K562 (cell line): ENCODE data around the gene RER1. TPM values are rescaled to one million over a fixed set of nuclear protein-coding genes. Genes with fewer than 3 reads are reported as not detected.

ENCODE experiments used
- ATAC-seq: fragments of 200-7000 bp; cut with Tn5 transposase; 3 replicates; pipeline ENCODE4 v1.9.1; 2020; ENCODE audit warnings: moderate library complexity
- BruUV-seq: library from RNA; stranded (reverse); fragments of 400-500 nt; replicated peaks from 2 replicates; lab custom pipeline; 2021; lab: Mats Ljungman, UMichigan
- CTCF ChIA-PET: fragments of 300-600 bp; formaldehyde crosslinking; extraction: SDS; loops from one replicate; lab custom pipeline; 2021; ENCODE audit warnings: low intra/inter-chr PET ratio; lab: Yijun Ruan, JAX
- POLR2A ChIA-PET: fragments of 300-600, 350-650 bp; sonication (Branson Sonifier 250); formaldehyde crosslinking; extraction: SDS; loops from one replicate; lab custom pipeline; 2021; ENCODE audit warnings: antibody characterized with exemption, inconsistent platforms; lab: Yijun Ruan, JAX
- DNase-seq, 4 experiments: peaks; one replicate each; pipeline versions ENCODE4 v3.0.0 to v3.0.0-alpha.2; 2011 to 2018; ENCODE audit warnings: low spot score in 3 of 4, mixed read lengths in 3 of 4; ENCODE audit errors: extremely low read depth in 1 of 4
- FAIRE-seq: peaks from 2 replicates; lab custom pipeline; 2011; peaks lifted over from hg19 to GRCh38; lab: Jason Lieb, UNC
- H2AFZ ChIP-seq: 2 replicates; pipeline ENCODE4 v1.6.0; 2011; ENCODE audit warnings: low read depth, low read length, control low read depth, inconsistent platforms
- H3K27ac ChIP-seq: fragments of 200-600 bp; 3 replicates; pipeline ENCODE4 v1.8.0; 2011; ENCODE audit warnings: low read depth, mild to moderate bottlenecking, control low read depth, inconsistent platforms, low read length, moderate library complexity, mixed read lengths; ENCODE audit errors: extremely low read depth
- H3K27me3 ChIP-seq, 2 experiments: fragments of 300-600 bp in 1 of 2; 2 replicates in 1 of 2; 3 replicates in 1 of 2; pipeline versions ENCODE4 v1.6.0 to v1.8.0; 2011; ENCODE audit warnings: inconsistent platforms in 2 of 2, low read length in 2 of 2, mild to moderate bottlenecking in 1 of 2, mixed read lengths in 1 of 2, moderate library complexity in 1 of 2; ENCODE audit not compliant: control insufficient read depth in 2 of 2, insufficient read depth in 2 of 2
- H3K36me3 ChIP-seq: fragments of 300-600 bp; 3 replicates; pipeline ENCODE4 v1.8.0; 2011; ENCODE audit warnings: mild to moderate bottlenecking, low read length, inconsistent platforms; ENCODE audit not compliant: control insufficient read depth, insufficient read depth
- H3K4me1 ChIP-seq, 2 experiments: fragments of 200-600 bp in 1 of 2; replicated peaks in 1 of 2; 2 replicates in 1 of 2; 3 replicates in 1 of 2; pipeline versions ENCODE4 v1.5.1 to v1.8.0; 2011; ENCODE audit warnings: inconsistent platforms in 2 of 2, low read length in 2 of 2, mild to moderate bottlenecking in 1 of 2, mixed read lengths in 1 of 2, moderate library complexity in 1 of 2; ENCODE audit not compliant: control insufficient read depth in 2 of 2, insufficient read depth in 2 of 2
- H3K4me2 ChIP-seq: 2 replicates; pipeline ENCODE4 v1.6.1; 2011; ENCODE audit warnings: low read length, control low read depth, inconsistent platforms, mixed read lengths; ENCODE audit not compliant: insufficient read depth
- H3K4me3 ChIP-seq: fragments of 200-600 bp; sonication (generic), shearing (Covaris generic); 2 replicates; pipeline ENCODE4 v1.5.1; 2016; ENCODE audit warnings: control low read depth, inconsistent platforms
- H3K79me2 ChIP-seq: fragments of 200-600 bp; 3 replicates; pipeline ENCODE4 v1.8.0; 2011; ENCODE audit warnings: low read length, inconsistent platforms; ENCODE audit not compliant: control insufficient read depth, insufficient read depth
- H3K9ac ChIP-seq, 2 experiments: 2 replicates each; pipeline versions ENCODE4 v1.6.0 to v1.6.1; 2011; ENCODE audit warnings: low read depth in 2 of 2, low read length in 2 of 2, control low read depth in 1 of 2, inconsistent platforms in 1 of 2, mild to moderate bottlenecking in 1 of 2, mixed read lengths in 1 of 2; ENCODE audit not compliant: insufficient read depth in 1 of 2
- H3K9me1 ChIP-seq: one replicate; pipeline ENCODE4 v1.6.0; 2011; ENCODE audit warnings: inconsistent platforms, mild to moderate bottlenecking, low read length, moderate library complexity; ENCODE audit not compliant: control insufficient read depth, insufficient read depth
- H3K9me3 ChIP-seq: replicated peaks from 2 replicates; pipeline ENCODE4 v1.5.1; 2011; ENCODE audit warnings: low read depth, low read length, inconsistent platforms; ENCODE audit not compliant: control insufficient read depth, insufficient read depth
- H4K20me1 ChIP-seq: replicated peaks from 2 replicates; pipeline ENCODE4 v1.6.1; 2011; ENCODE audit warnings: low read length, inconsistent platforms, mixed read lengths; ENCODE audit not compliant: control insufficient read depth, insufficient read depth
- EP400 ChIP-seq: fragments of 450-650 bp; IDR thresholded peaks from 2 replicates; pipeline ENCODE4 v1.6.1; 2017; ENCODE audit warnings: antibody characterized with exemption, mild to moderate bottlenecking, moderate library complexity
- JUND ChIP-seq, 2 experiments: IDR thresholded peaks; 2 replicates in 1 of 2; 3 replicates in 1 of 2; pipeline ENCODE4 v1.6.1; 2011; ENCODE audit warnings: borderline replicate concordance in 2 of 2, low read depth in 2 of 2, low read length in 2 of 2, improper control_type of control experiment in 1 of 2, missing biosample characterization in 1 of 2, missing genetic modification characterization in 1 of 2, missing genetic modification reagents in 1 of 2
- PPARD ChIP-seq: fragments of 250-450 bp; sonication (Bioruptor Pico); IDR thresholded peaks from 2 replicates; pipeline ENCODE4 v1.8.0; 2022; ENCODE audit warnings: inconsistent platforms, mild to moderate bottlenecking, moderate library complexity
- WGBS: fragments of 100-300 bp; shearing (Covaris generic); methylation state at CpG from one replicate; pipeline ENCODE4 v1.1.6; 2016; ENCODE audit warnings: low coverage, mixed read lengths; ENCODE audit not compliant: insufficient coverage; ENCODE audit errors: missing lambda C conversion rate; 5-methylcytosine and 5-hydroxymethylcytosine counted together
- in situ Hi-C: fragments of 300-500 bp; cut with MboI; formaldehyde crosslinking; loops from 4 replicates; pipeline ENCODE4 v1.15.0; 2018; ENCODE audit warnings: inconsistent platforms, mixed read lengths
- intact Hi-C: fragments of 100-400 bp; cut with micrococcal nuclease; formaldehyde crosslinking; loops from 2 replicates; pipeline ENCODE4 v1.14.2; 2022
- polyA plus RNA-seq, 8 experiments: library from polyadenylated mRNA; depleted of rRNA in 4 of 8; stranded (reverse) in 5 of 8; unstranded in 3 of 8; fragments of >200 nt; fragmentation: Nextera tagmentation in 2 of 8; fragmentation: Illumina TruSeq in 1 of 8; extraction: Ambion mirVana in 2 of 8; extraction: Trizol in 1 of 8; gene quantifications; 2 replicates each; pipeline versions ENCODE4 v1.2.1 to v1.2.3, GENCODE V29; 2011 to 2014; ENCODE audit warnings: inconsistent platforms in 1 of 8, missing spikeins in 1 of 8
- total RNA-seq, 7 experiments: library from RNA; depleted of rRNA in 6 of 7; stranded (reverse); fragments of >200 nt in 6 of 7; fragmentation: Illumina TruSeq in 2 of 7; extraction: Trizol in 2 of 7; gene quantifications; 2 replicates each; pipeline versions ENCODE4 v1.2.1 to v1.2.3, GENCODE V29; 2011 to 2021; ENCODE audit warnings: low replicate concordance in 1 of 7
- TF ChIP-seq, protein P1 (sequence below): fragments of 450-650 bp; IDR thresholded peaks from 2 replicates; pipeline ENCODE4 v1.6.1; 2018; ENCODE audit not compliant: partially characterized antibody

RER1 gene
- total and polyA plus RNA-seq, 9 of the 15 experiments (the other 6 are each of a cell fraction or from before 2014, with no cell fraction given), result 19.6 to 354 (median 183) TPM

DNA sequence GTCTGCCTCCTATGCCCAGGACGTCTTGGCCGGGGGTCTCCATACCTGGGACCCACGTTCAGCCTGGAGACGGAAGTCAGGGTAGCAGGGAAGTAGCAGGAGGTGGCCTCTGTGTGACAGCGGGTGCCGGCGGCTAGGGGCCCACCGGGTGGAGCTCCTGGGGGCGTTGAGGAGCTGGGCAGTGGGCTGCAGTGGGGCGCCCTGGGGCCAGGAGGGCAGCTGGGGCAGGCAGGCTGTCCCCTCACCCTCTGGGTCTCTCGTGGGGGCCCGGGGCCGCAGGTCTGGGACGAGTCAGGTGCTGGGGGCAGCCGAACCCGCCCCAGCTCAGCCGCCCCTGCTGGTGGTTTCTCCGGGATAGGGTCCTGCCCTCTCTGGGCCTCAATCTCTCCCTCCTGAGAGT lies 35.4 kb downstream of the RER1 start:
- DNase-seq, result no peak
- Histone ChIP-seq H3K27ac (no peak overlapping the region), H3K4me1 (peaks cover 0 to 24% of the 10 kb centered on the region in 2 experiments; a peak in 2 of 5 replicates), H3K9me1 (no peaks in the 10 kb centered on the region), H3K79me2 (no peaks in the 10 kb centered on the region), H4K20me1 (no peaks in the 10 kb centered on the region), H3K4me2 (no peak overlapping the region), H3K27me3 (peaks cover 30 to 69% of the 10 kb centered on the region in 2 experiments; a peak in 4 of 5 replicates), H3K4me3 (no peak overlapping the region), H3K9me3 (0 out of 2 replicates have a peak, but pooled peaks cover 5% of the 10 kb centered on the region), H3K9ac (no peak overlapping the region), H3K36me3 (no peaks in the 10 kb centered on the region), H2AFZ (no peak overlapping the region)
- ChIA-PET CTCF (no interaction called here), POLR2A (no interaction called here)
- no peak for TF ChIP-seq JUND (IDR thresholded peaks at IDR 0.05; ENCODE audit: borderline replicate concordance, low read depth, low read length)
- no peak for TF ChIP-seq JUND (tag; IDR thresholded peaks at IDR 0.05; ENCODE audit: borderline replicate concordance, low read depth, low read length)
- no peak for ATAC-seq
- FAIRE-seq, result no peak
- in situ Hi-C loops (no loop called here), intact Hi-C loops (no loop called here)
- BruUV-seq, result no TSS peak
- 3% methylated on average over 18 of the region's 18 CpGs for WGBS

DNA sequence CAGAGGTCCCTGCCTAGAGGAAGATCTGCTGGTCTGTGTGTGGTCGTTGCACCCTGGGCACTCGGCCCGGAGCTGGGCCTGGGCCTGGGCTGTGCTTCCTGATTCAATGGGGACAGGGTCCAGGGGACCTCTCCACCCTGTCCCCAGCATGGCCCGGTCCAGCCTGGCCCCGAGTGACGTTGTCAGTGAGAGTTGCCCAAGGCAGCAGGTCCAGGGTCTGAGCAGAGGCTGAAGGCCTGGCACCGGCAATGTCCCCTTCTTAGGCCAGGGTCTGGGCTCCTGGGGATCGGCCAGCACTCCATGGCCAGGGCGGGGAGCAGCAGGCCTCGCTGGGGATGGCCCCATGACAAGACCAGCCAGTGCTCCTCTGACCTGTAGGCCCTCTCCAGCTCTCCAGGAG lies 36.3 kb downstream of the RER1 start:
- no peak overlapping the region for H3K4me2 ChIP-seq
- no peak overlapping the region for H2AFZ ChIP-seq
- no TSS peak for BruUV-seq
- no peaks in the 10 kb centered on the region for H4K20me1 ChIP-seq
- peaks cover 25 to 73% of the 10 kb centered on the region in 2 experiments; a peak in 4 of 5 replicates for H3K27me3 ChIP-seq
- H3K4me3 ChIP-seq, result no peak overlapping the region
- DNase-seq (no peak), ATAC-seq (no peak), FAIRE-seq (no peak)
- WGBS, result 2% methylated on average over 10 of the region's 10 CpGs
- H3K27ac ChIP-seq, result no peak overlapping the region
- POLR2A ChIA-PET, result interaction anchor here (0.6 kb wide), 2 partner anchors 9 to 21 kb away, joined by 3 to 5 read pairs; no protein-coding TSS in a partner anchor
- intact Hi-C loops, result no loop called here
- in situ Hi-C loops, result no loop called here
- CTCF ChIA-PET, result no interaction called here
- TF ChIP-seq, protein P1, sequence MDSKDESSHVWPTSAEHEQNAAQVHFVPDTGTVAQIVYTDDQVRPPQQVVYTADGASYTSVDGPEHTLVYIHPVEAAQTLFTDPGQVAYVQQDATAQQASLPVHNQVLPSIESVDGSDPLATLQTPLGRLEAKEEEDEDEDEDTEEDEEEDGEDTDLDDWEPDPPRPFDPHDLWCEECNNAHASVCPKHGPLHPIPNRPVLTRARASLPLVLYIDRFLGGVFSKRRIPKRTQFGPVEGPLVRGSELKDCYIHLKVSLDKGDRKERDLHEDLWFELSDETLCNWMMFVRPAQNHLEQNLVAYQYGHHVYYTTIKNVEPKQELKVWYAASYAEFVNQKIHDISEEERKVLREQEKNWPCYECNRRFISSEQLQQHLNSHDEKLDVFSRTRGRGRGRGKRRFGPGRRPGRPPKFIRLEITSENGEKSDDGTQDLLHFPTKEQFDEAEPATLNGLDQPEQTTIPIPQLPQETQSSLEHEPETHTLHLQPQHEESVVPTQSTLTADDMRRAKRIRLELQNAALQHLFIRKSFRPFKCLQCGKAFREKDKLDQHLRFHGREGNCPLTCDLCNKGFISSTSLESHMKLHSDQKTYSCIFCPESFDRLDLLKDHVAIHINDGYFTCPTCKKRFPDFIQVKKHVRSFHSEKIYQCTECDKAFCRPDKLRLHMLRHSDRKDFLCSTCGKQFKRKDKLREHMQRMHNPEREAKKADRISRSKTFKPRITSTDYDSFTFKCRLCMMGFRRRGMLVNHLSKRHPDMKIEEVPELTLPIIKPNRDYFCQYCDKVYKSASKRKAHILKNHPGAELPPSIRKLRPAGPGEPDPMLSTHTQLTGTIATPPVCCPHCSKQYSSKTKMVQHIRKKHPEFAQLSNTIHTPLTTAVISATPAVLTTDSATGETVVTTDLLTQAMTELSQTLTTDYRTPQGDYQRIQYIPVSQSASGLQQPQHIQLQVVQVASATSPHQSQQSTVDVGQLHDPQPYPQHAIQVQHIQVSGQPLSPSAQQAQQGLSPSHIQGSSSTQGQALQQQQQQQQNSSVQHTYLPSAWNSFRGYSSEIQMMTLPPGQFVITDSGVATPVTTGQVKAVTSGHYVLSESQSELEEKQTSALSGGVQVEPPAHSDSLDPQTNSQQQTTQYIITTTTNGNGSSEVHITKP, result peak; percentile 33
- TF ChIP-seq PPARD (CRISPR knock-in tag) (no peak), EP400 (no peak)
- H3K9me1 ChIP-seq, result no peaks in the 10 kb centered on the region
- peaks cover 0 to 26% of the 10 kb centered on the region in 2 experiments; a peak in 2 of 5 replicates for H3K4me1 ChIP-seq
- H3K9ac ChIP-seq, result no peak overlapping the region
- H3K79me2 ChIP-seq, result no peaks in the 10 kb centered on the region
- H3K36me3 ChIP-seq, result no peaks in the 10 kb centered on the region
- 0 out of 2 replicates have a peak, but pooled peaks cover 5% of the 10 kb centered on the region for H3K9me3 ChIP-seq
